EL (cell line): ENCODE measurements around the gene S100A5.

Experiments used
- DNase-seq: peaks from one replicate; pipeline ENCODE4 v3.0.0-alpha.2; 2016

Gene S100A5

GRCh38 chr1:153503766-153504165, 37.0 kb downstream of the S100A5 start:
- no peak for DNase-seq

- no peak for DNase-seq
Measured at GRCh38 chr1:153498746-153499145, 42.0 kb downstream of the S100A5 start.

- DNase-seq: no peak
Measured at GRCh38 chr1:153495536-153495935, 45.2 kb downstream of the S100A5 start.

GRCh38 chr1:153494976-153495535, 45.7 kb downstream of the S100A5 start:
- peak; percentile 52 for DNase-seq

- DNase-seq: no peak
Measured at GRCh38 chr1:153493343-153493960, 47.3 kb downstream of the S100A5 start.

GRCh38 chr1:153490272-153491051, 50.3 kb downstream of the S100A5 start:
- DNase-seq: peak; percentile 91

- peak; percentile 78 for DNase-seq
Measured at GRCh38 chr1:153488731-153489130, 52.0 kb downstream of the S100A5 start.

- no peak for DNase-seq
Measured at GRCh38 chr1:153487707-153488106, 53.0 kb downstream of the S100A5 start.
